ENCODE data around the gene TPRG1. TPM values are rescaled to one million over a fixed set of nuclear protein-coding genes. Genes with fewer than 3 reads are reported as not detected.

TPRG1 gene
- total and polyA plus RNA-seq, 2 of the 4 experiments (the other 2 are of a cell fraction): 0.17 TPM; not detected in 1

DNA sequence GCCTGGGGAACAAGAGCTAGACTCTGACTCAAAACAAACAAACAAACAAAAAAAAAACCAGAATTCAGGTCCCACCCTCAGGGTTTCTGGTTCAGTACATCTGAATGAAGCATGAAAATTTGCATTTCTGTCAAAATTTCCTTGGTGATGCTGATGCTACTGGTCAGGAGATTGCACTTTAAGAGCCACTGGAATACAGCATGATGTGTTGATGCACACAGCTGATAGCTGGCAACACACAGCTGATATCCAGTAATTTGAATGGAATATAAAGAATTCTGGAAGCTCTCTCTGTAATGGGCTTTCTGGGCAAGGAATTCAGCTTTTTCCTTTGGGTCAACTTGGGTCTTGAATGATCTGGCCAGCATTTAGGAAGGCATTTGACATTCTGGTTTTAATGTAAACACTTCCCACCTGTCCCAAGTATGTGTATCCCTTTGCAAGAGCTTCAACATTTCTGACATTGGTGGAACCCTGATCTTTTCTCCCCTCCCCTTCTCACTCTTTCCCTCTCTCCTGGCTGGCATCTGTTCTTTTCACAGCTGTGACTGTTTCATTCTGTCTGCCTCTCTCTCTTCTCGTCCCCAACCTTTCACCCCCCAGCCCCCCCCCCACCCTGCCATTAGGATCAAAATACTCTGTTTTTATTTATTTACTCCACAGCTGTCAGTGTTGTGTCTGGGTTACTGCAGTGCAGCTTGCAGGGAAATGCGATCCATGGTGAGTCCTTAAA lies 189.5 kb downstream of the TPRG1 start:
- H3K4me1 ChIP-seq (ENCODE audit: control insufficient read depth, insufficient read depth, low read length): no peaks in the 10 kb centered on the region; the same call in 1 of the 2 replicates
- H2AK5ac ChIP-seq (ENCODE audit: low read depth, low read length): no peak overlapping the region
- H3K14ac ChIP-seq (replicated peaks; ENCODE audit: low read depth, low read length): no peak overlapping the region
- CTCF ChIA-PET: interaction anchor here (0.9 kb wide), 1 partner anchor 9 kb away, joined by 3 read pairs; no protein-coding TSS in a partner anchor
- POLR2A ChIA-PET (ENCODE audit: unreplicated experiment): no interaction called here
- H2BK5ac ChIP-seq (ENCODE audit: low read depth, low read length, poor library complexity, severe bottlenecking): no peak overlapping the region
- H4K20me1 ChIP-seq (ENCODE audit: insufficient read depth, low read length): no peaks in the 10 kb centered on the region
- no peak overlapping the region for H2BK15ac ChIP-seq (ENCODE audit: low read depth, low read length)
- in situ Hi-C loops (cut with MboI; ENCODE audit: low sequenced_read_pairs) (no loop called here), intact Hi-C loops (cut with micrococcal nuclease) (no loop called here), dilution Hi-C loops (cut with HindIII; ENCODE audit: low sequenced_read_pairs, unreplicated experiment) (no loop called here)
- no peak overlapping the region for H4K91ac ChIP-seq (ENCODE audit: insufficient read depth, low read depth, low read length)
- DNase-seq: no peak
- H3K9me1 ChIP-seq (ENCODE audit: insufficient read depth, low read length): no peaks in the 10 kb centered on the region
- WGBS, 2 experiments (ENCODE audit: extremely low coverage in 2 of 2, insufficient read length in 1 of 2): no CpG with 5 or more reads among the region's 2 CpGs
- no peak overlapping the region for H2AK9ac ChIP-seq (replicated peaks; ENCODE audit: low read depth, low read length, poor library complexity)
- no peak overlapping the region for H2AFZ ChIP-seq (replicated peaks; ENCODE audit: low read length, poor library complexity)
- H3K9ac ChIP-seq (ENCODE audit: low read depth, low read length): no peak overlapping the region
- H2BK20ac ChIP-seq (ENCODE audit: low read depth, low read length): no peak overlapping the region
- H3K23ac ChIP-seq (ENCODE audit: low read depth, low read length): no peak overlapping the region
- no peak overlapping the region for H3K4me2 ChIP-seq (ENCODE audit: low read depth, low read length)
- ATAC-seq (ENCODE audit: low read depth): peak; percentile 42; the same call in 1 of the 2 replicates
- H3K18ac ChIP-seq (ENCODE audit: low read depth, low read length): no peak overlapping the region
- no peak overlapping the region for H2BK120ac ChIP-seq (ENCODE audit: low read depth, low read length)
- no peak overlapping the region for H4K8ac ChIP-seq (ENCODE audit: low read depth in 2 of 2, low read length in 2 of 2)
- H3K4me3 ChIP-seq (ENCODE audit: insufficient read depth, low read depth, low read length): no peak overlapping the region
- H3K56ac ChIP-seq (ENCODE audit: extremely low read depth, insufficient read depth, low read length): no peak overlapping the region
- H3K79me1 ChIP-seq (ENCODE audit: low read depth in 1 of 2, low read length in 2 of 2): no peaks in the 10 kb centered on the region
- peaks cover 3% of the 10 kb centered on the region for H3K27me3 ChIP-seq (ENCODE audit: control insufficient read depth, insufficient read depth, low read length)
- no peak overlapping the region for H4K5ac ChIP-seq (ENCODE audit: low read depth, low read length)
- TF ChIP-seq CHD1 (IDR thresholded peaks at IDR 0.05; ENCODE audit: low read depth, low read length) (no peak), RAD21 (IDR thresholded peaks at IDR 0.05; ENCODE audit: low read length) (no peak)
- no TSS peak for BruUV-seq (replicated peaks)
- H3K27ac ChIP-seq (ENCODE audit: insufficient read depth, low read length): no peak overlapping the region
- H3K4ac ChIP-seq (ENCODE audit: low read depth, low read length): no peak overlapping the region
- H3K9me3 ChIP-seq (ENCODE audit: control insufficient read depth, insufficient read depth, low read length): no peaks in the 10 kb centered on the region
- H3K36me3 ChIP-seq (ENCODE audit: control insufficient read depth, insufficient read depth, low read length): no peaks in the 10 kb centered on the region
